Measurements from ENCODE around the gene SLC22A23.

- TF ChIP-seq, protein P1, sequence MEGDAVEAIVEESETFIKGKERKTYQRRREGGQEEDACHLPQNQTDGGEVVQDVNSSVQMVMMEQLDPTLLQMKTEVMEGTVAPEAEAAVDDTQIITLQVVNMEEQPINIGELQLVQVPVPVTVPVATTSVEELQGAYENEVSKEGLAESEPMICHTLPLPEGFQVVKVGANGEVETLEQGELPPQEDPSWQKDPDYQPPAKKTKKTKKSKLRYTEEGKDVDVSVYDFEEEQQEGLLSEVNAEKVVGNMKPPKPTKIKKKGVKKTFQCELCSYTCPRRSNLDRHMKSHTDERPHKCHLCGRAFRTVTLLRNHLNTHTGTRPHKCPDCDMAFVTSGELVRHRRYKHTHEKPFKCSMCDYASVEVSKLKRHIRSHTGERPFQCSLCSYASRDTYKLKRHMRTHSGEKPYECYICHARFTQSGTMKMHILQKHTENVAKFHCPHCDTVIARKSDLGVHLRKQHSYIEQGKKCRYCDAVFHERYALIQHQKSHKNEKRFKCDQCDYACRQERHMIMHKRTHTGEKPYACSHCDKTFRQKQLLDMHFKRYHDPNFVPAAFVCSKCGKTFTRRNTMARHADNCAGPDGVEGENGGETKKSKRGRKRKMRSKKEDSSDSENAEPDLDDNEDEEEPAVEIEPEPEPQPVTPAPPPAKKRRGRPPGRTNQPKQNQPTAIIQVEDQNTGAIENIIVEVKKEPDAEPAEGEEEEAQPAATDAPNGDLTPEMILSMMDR (IDR thresholded peaks at IDR 0.05), result no peak
- no peak for TF ChIP-seq POLR2A (IDR thresholded peaks at IDR 0.05)
Measured at GRCh38 chr6:3283641-3284435, 173.0 kb downstream of the SLC22A23 start.
